Liver (tissue), 9 donors: ENCODE data around the gene IER5. TPM values are rescaled to one million over a fixed set of nuclear protein-coding genes. Genes with fewer than 3 reads are reported as not detected.
A peak's percentile ranks its signal among the peaks of the same experiment; 100 is the strongest.

Experiments
- DNase-seq: peaks from one replicate; pipeline ENCODE4 v3.0.0-alpha.2; 2017; ENCODE audit warnings: low spot score
- H3K27ac ChIP-seq, 2 donors: one replicate each; pipeline ENCODE4 v1.7.0; 2013; ENCODE audit warnings: inconsistent platforms in 2 of 2, low read length in 2 of 2, control low read depth in 1 of 2, low read depth in 1 of 2, mild to moderate bottlenecking in 1 of 2
- H3K27me3 ChIP-seq, 4 donors: one replicate each; pipeline versions ENCODE4 v1.6.1 to v1.7.0; 2013; ENCODE audit warnings: low read length in 3 of 4, inconsistent platforms in 1 of 4, mild to moderate bottlenecking in 1 of 4, moderate library complexity in 1 of 4; ENCODE audit not compliant: control insufficient read depth in 4 of 4, insufficient read depth in 4 of 4
- H3K36me3 ChIP-seq, 4 donors: one replicate each; pipeline versions ENCODE4 v1.6.1 to v1.7.0; 2013; ENCODE audit warnings: low read length in 3 of 4, mild to moderate bottlenecking in 3 of 4, low read depth in 1 of 4, moderate library complexity in 1 of 4; ENCODE audit not compliant: control insufficient read depth in 4 of 4, insufficient read depth in 3 of 4
- H3K4me1 ChIP-seq, 4 donors: one replicate each; pipeline versions ENCODE4 v1.6.1 to v1.7.0; 2013; ENCODE audit warnings: low read length in 3 of 4, mild to moderate bottlenecking in 3 of 4, moderate library complexity in 1 of 4; ENCODE audit not compliant: control insufficient read depth in 4 of 4, insufficient read depth in 4 of 4
- H3K4me3 ChIP-seq, 3 donors: one replicate each; pipeline versions ENCODE4 v1.6.1 to v1.7.0; 2013; ENCODE audit warnings: low read length in 3 of 3, control low read depth in 1 of 3, low read depth in 1 of 3, mild to moderate bottlenecking in 1 of 3
- H3K9ac ChIP-seq, 2 donors: one replicate each; pipeline ENCODE4 v1.7.0; 2013; ENCODE audit warnings: low read length in 2 of 2, mild to moderate bottlenecking in 2 of 2, moderate library complexity in 2 of 2, control low read depth in 1 of 2, low read depth in 1 of 2
- H3K9me3 ChIP-seq, 4 donors: one replicate each; pipeline versions ENCODE4 v1.6.1 to v1.7.0; 2013; ENCODE audit warnings: low read length in 3 of 4; ENCODE audit not compliant: control insufficient read depth in 4 of 4
- HNF4A ChIP-seq, 2 donors: conservative IDR thresholded peaks; 2 replicates each; pipeline ENCODE4 v1.6.1; 2016; ENCODE audit warnings: antibody characterized with exemption in 2 of 2, mild to moderate bottlenecking in 2 of 2
- HNF4G ChIP-seq: IDR thresholded peaks from 2 replicates; pipeline ENCODE4 v1.6.1; 2016; ENCODE audit warnings: antibody characterized with exemption
- JUND ChIP-seq, 2 donors: IDR thresholded peaks; 2 replicates each; pipeline ENCODE4 v1.6.1; 2016; ENCODE audit warnings: antibody characterized with exemption in 2 of 2
- RXRA ChIP-seq, 2 donors: IDR thresholded peaks; 2 replicates each; pipeline ENCODE4 v1.6.1; 2017 to 2018; ENCODE audit warnings: antibody characterized with exemption in 2 of 2, mild to moderate bottlenecking in 1 of 2
- SP1 ChIP-seq: IDR thresholded peaks from 2 replicates; pipeline ENCODE4 v1.6.1; 2018; ENCODE audit warnings: antibody characterized with exemption, mild to moderate bottlenecking
- WGBS: extraction: QIAGEN DNeasy Blood & Tissue Kit; methylation state at CpG from one replicate; pipeline ENCODE4 v1.1.7; 2013; 5-methylcytosine and 5-hydroxymethylcytosine counted together
- polyA plus RNA-seq, 2 donors: library from polyadenylated mRNA; stranded (reverse) in 1 of 2; unstranded in 1 of 2; fragments of 200-250 nt in 1 of 2; fragments of >200 nt in 1 of 2; fragmentation: Nextera tagmentation in 1 of 2; extraction: Ambion mirVana in 1 of 2; gene quantifications; one replicate each; pipeline versions ENCODE4 v1.2.1 to v1.2.3, GENCODE V29; 2013 to 2015
- total RNA-seq, 2 donors: library from RNA; depleted of rRNA; stranded (reverse); fragments of >200 nt; gene quantifications; one replicate each; pipeline ENCODE4 v1.2.3, GENCODE V29; 2014
- TF ChIP-seq, protein P1 (sequence below): IDR thresholded peaks from 2 replicates; pipeline ENCODE4 v1.6.1; 2016; ENCODE audit warnings: antibody characterized with exemption
- TF ChIP-seq, protein P2 (sequence below): fragments of 150-350 bp; IDR thresholded peaks from 2 replicates; pipeline ENCODE4 v1.5.1; 2017; ENCODE audit warnings: improper control_type of control experiment, low read depth, low read length; ENCODE audit not compliant: missing input control
- TF ChIP-seq, protein P3 (sequence below): IDR thresholded peaks from 2 replicates; pipeline ENCODE4 v1.6.1; 2016; ENCODE audit warnings: antibody characterized with exemption, mild to moderate bottlenecking
- TF ChIP-seq, protein P4 (sequence below): IDR thresholded peaks from 2 replicates; pipeline ENCODE4 v1.6.1; 2016; ENCODE audit warnings: antibody characterized with exemption
- TF ChIP-seq, protein P5 (sequence below): IDR thresholded peaks from 2 replicates; pipeline ENCODE4 v1.6.1; 2016; ENCODE audit warnings: antibody characterized with exemption
- donor health status: healthy.
- donor health status: healthy.
- donor health status: healthy.
- donor health status: healthy.
- donor health status: healthy.

The IER5 gene
- total and polyA plus RNA-seq, 4 donors: 0.56 to 8.4 (median 2.4) TPM

DNA sequence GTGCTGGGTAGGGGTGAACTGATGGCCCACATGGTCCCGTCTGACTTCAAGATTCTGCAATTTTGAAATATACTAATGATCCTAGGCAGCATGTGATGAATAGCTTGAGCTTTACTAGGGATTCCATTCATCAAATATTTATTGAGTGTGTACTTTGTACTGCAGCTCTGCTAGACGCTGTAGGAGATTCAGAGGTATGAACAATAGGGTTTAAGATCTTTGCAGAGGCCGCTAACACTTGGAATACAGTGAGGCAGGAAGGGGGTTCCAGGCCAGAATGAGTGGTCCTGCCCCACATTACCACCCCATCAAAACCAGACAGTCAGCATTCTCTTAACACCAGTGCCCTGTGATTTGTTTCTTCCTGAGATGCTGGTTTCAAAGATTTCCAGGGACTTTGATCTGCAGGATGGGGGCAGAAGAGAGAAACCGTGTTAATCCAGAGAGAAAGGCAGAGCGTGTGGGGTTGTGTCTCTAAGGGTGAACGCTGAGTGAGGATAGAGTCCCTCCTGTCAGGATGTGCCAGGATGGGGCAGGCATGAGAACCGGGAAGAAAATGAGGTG, 19.9 kb downstream of the IER5 start:
- Histone ChIP-seq H3K9ac (no peak overlapping the region), H3K36me3 (no peaks in the 10 kb centered on the region), H3K4me3 (no peak overlapping the region), H3K4me1 (peaks cover 12 to 40% (median 30%) of the 10 kb centered on the region in 4 donors), H3K27me3 (no peaks in the 10 kb centered on the region), H3K27ac (no peak overlapping the region), H3K9me3 (no peaks in the 10 kb centered on the region)
- TF ChIP-seq RXRA (IDR thresholded peaks at IDR 0.05) (peak in 1 of 2 donors; percentile 21), HNF4G (peak; percentile 23), HNF4A (conservative IDR thresholded peaks at IDR 0.05) (peak; percentile 75 to 77), SP1 (peak; percentile 59)
- TF ChIP-seq, protein P1, sequence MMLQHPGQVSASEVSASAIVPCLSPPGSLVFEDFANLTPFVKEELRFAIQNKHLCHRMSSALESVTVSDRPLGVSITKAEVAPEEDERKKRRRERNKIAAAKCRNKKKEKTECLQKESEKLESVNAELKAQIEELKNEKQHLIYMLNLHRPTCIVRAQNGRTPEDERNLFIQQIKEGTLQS: no peak
- TF ChIP-seq, protein P2, sequence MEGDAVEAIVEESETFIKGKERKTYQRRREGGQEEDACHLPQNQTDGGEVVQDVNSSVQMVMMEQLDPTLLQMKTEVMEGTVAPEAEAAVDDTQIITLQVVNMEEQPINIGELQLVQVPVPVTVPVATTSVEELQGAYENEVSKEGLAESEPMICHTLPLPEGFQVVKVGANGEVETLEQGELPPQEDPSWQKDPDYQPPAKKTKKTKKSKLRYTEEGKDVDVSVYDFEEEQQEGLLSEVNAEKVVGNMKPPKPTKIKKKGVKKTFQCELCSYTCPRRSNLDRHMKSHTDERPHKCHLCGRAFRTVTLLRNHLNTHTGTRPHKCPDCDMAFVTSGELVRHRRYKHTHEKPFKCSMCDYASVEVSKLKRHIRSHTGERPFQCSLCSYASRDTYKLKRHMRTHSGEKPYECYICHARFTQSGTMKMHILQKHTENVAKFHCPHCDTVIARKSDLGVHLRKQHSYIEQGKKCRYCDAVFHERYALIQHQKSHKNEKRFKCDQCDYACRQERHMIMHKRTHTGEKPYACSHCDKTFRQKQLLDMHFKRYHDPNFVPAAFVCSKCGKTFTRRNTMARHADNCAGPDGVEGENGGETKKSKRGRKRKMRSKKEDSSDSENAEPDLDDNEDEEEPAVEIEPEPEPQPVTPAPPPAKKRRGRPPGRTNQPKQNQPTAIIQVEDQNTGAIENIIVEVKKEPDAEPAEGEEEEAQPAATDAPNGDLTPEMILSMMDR: no peak
- TF ChIP-seq, protein P3, sequence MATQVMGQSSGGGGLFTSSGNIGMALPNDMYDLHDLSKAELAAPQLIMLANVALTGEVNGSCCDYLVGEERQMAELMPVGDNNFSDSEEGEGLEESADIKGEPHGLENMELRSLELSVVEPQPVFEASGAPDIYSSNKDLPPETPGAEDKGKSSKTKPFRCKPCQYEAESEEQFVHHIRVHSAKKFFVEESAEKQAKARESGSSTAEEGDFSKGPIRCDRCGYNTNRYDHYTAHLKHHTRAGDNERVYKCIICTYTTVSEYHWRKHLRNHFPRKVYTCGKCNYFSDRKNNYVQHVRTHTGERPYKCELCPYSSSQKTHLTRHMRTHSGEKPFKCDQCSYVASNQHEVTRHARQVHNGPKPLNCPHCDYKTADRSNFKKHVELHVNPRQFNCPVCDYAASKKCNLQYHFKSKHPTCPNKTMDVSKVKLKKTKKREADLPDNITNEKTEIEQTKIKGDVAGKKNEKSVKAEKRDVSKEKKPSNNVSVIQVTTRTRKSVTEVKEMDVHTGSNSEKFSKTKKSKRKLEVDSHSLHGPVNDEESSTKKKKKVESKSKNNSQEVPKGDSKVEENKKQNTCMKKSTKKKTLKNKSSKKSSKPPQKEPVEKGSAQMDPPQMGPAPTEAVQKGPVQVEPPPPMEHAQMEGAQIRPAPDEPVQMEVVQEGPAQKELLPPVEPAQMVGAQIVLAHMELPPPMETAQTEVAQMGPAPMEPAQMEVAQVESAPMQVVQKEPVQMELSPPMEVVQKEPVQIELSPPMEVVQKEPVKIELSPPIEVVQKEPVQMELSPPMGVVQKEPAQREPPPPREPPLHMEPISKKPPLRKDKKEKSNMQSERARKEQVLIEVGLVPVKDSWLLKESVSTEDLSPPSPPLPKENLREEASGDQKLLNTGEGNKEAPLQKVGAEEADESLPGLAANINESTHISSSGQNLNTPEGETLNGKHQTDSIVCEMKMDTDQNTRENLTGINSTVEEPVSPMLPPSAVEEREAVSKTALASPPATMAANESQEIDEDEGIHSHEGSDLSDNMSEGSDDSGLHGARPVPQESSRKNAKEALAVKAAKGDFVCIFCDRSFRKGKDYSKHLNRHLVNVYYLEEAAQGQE: no peak
- WGBS: 53% methylated on average over 7 of the region's 7 CpGs
- no peak for DNase-seq

DNA sequence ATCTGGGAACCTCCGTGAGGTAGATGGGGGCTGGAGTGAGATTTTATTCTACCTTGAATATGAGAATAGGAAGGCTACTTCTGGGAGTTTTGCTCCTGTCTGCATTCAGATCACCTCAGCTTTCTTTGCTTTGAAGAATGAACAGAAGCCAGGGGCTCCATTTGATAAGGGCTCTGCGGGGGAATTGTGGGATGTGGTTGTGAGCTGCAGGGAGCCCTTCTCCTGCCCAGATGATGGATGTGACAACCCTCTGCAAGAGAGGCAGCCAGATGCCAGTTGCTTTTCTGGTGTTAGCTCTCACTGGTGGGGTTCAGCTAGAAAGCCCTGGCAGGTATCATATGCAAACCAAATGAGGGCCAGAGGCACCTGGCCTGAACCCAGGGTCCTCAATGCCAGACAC, 21.5 kb downstream of the IER5 start:
- DNase-seq: no peak
- Histone ChIP-seq H3K4me3 (no peak overlapping the region), H3K4me1 (peaks cover 13 to 34% (median 25%) of the 10 kb centered on the region in 4 donors), H3K9ac (no peak overlapping the region), H3K27ac (no peak overlapping the region), H3K27me3 (no peaks in the 10 kb centered on the region), H3K9me3 (no peaks in the 10 kb centered on the region), H3K36me3 (no peaks in the 10 kb centered on the region)
- WGBS: 93% methylated on average over 2 of the region's 2 CpGs
- TF ChIP-seq SP1 (no peak), HNF4G (no peak), JUND (IDR thresholded peaks at IDR 0.05) (no peak), RXRA (IDR thresholded peaks at IDR 0.05) (no peak)
- TF ChIP-seq, protein P4, sequence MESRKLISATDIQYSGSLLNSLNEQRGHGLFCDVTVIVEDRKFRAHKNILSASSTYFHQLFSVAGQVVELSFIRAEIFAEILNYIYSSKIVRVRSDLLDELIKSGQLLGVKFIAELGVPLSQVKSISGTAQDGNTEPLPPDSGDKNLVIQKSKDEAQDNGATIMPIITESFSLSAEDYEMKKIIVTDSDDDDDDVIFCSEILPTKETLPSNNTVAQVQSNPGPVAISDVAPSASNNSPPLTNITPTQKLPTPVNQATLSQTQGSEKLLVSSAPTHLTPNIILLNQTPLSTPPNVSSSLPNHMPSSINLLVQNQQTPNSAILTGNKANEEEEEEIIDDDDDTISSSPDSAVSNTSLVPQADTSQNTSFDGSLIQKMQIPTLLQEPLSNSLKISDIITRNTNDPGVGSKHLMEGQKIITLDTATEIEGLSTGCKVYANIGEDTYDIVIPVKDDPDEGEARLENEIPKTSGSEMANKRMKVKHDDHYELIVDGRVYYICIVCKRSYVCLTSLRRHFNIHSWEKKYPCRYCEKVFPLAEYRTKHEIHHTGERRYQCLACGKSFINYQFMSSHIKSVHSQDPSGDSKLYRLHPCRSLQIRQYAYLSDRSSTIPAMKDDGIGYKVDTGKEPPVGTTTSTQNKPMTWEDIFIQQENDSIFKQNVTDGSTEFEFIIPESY: no peak
- TF ChIP-seq, protein P5, sequence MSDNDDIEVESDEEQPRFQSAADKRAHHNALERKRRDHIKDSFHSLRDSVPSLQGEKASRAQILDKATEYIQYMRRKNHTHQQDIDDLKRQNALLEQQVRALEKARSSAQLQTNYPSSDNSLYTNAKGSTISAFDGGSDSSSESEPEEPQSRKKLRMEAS: no peak
- TF ChIP-seq, protein P2: no peak
- TF ChIP-seq, protein P1: no peak
